Measurements from ENCODE around the gene TBX22.
"Not testable (repeated sequence)": the region's sequence is repeated elsewhere in the genome, so short reads cannot be mapped to it uniquely, and the experiment has no call there.

The TBX22 gene

GRCh38 chrX:80014141-80014940 is at the start of gene TBX22:
Gene TBX22 (plus strand): TSS chrX:80014753. CDS start chrX:80022270, 7,517 bp downstream.
- no peak for DNase-seq

GRCh38 chrX:79975605-79976004 is 38.9 kb upstream of the TBX22 start:
- DNase-seq = no peak

GRCh38 chrX:80004458-80004857 is 10.1 kb upstream of the TBX22 start:
- DNase-seq = no peak

GRCh38 chrX:80011522-80011921 is 3.0 kb upstream of the TBX22 start:
- DNase-seq = no peak

- DNase-seq = no peak
Measured at GRCh38 chrX:80016182-80016581, 1.6 kb downstream of the TBX22 start.

- DNase-seq = no peak
Measured at GRCh38 chrX:80021621-80022020, 7.1 kb downstream of the TBX22 start.

GRCh38 chrX:80022363-80023031 is 7.9 kb downstream of the TBX22 start:
- no peak for DNase-seq

GRCh38 chrX:80026116-80026515 is 11.6 kb downstream of the TBX22 start:
- DNase-seq = no peak

GRCh38 chrX:80066156-80066555 is 51.6 kb downstream of the TBX22 start:
- DNase-seq = not testable (repeated sequence)

GRCh38 chrX:80075625-80076024 is 61.1 kb downstream of the TBX22 start:
- not testable (repeated sequence) for DNase-seq
